Stimulated activated naive CD8-positive, alpha-beta T cell treated with anti-CD3 and anti-CD28 coated beads, Interleukin-15, Interleukin-2, amounts not matched to agents 100 ng/mL and 50 ng/mL, for 24 hours (primary cell): ENCODE data around the gene AKT3.

Experiments used
- H3K27ac Mint-ChIP-seq: one replicate; pipeline ENCODE4 v1.8.0; 2021; ENCODE audit warnings: mild to moderate bottlenecking, mixed read lengths
- H3K27me3 Mint-ChIP-seq: one replicate; pipeline ENCODE4 v1.8.0; 2021; ENCODE audit warnings: mixed read lengths
- H3K36me3 Mint-ChIP-seq: one replicate; pipeline ENCODE4 v1.8.0; 2021; ENCODE audit warnings: low read depth, mixed read lengths
- H3K4me1 Mint-ChIP-seq: one replicate; pipeline ENCODE4 v1.8.0; 2021; ENCODE audit warnings: low read depth, mixed read lengths
- H3K4me3 Mint-ChIP-seq: one replicate; pipeline ENCODE4 v1.8.0; 2021; ENCODE audit warnings: mild to moderate bottlenecking, mixed read lengths
- H3K9me3 Mint-ChIP-seq: one replicate; pipeline ENCODE4 v1.8.0; 2021; ENCODE audit warnings: mixed read lengths

The AKT3 gene

DNA sequence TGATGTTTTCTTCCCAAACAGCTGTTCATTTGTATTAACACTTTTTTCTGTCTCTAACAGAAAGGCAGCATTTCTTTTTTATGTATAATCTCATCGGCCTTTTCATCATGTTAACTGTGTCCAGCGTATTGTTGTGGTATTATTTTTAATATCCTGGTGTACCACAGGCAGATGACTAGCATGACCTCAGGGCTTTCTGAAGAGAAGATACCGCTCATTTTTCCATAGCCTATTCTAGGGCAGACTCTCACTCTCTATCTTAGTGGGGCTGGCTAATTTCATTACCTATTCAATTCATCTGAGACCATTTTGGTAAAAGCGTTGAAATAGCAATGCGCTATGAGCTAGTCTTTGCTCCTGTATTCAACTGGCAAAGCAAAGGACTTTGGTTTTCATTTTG, 384.3 kb downstream of the AKT3 start:
- no peaks in the 10 kb centered on the region for H3K9me3 Mint-ChIP-seq
- H3K4me1 Mint-ChIP-seq: no peaks in the 10 kb centered on the region
- H3K27ac Mint-ChIP-seq: no peak overlapping the region
- H3K27me3 Mint-ChIP-seq: no peaks in the 10 kb centered on the region
- H3K4me3 Mint-ChIP-seq: no peak overlapping the region
- peaks cover 13% of the 10 kb centered on the region for H3K36me3 Mint-ChIP-seq

DNA sequence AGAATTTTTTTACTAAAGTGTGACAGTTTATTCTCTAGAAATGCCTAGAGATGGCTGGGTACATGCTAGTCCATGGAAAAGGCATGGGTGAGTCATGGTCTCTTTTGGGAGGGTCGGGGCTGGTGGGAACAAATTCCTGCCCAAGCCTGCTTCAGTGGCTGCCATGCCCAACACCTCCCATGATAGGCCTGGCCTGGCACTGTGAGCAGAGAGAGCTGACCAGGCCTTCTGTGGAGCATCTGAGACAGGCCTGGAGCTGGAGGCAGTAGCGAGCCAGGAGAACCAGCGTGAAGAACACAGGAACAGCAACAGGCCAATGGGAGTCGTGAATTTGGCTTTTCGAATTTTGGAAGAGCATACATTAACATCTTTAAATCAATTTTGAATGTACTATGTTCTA, 385.0 kb downstream of the AKT3 start:
- Mint-ChIP-seq H3K27ac (no peak overlapping the region), H3K4me3 (no peak overlapping the region), H3K4me1 (no peaks in the 10 kb centered on the region), H3K9me3 (no peaks in the 10 kb centered on the region), H3K36me3 (peaks cover 14% of the 10 kb centered on the region), H3K27me3 (no peaks in the 10 kb centered on the region)

DNA sequence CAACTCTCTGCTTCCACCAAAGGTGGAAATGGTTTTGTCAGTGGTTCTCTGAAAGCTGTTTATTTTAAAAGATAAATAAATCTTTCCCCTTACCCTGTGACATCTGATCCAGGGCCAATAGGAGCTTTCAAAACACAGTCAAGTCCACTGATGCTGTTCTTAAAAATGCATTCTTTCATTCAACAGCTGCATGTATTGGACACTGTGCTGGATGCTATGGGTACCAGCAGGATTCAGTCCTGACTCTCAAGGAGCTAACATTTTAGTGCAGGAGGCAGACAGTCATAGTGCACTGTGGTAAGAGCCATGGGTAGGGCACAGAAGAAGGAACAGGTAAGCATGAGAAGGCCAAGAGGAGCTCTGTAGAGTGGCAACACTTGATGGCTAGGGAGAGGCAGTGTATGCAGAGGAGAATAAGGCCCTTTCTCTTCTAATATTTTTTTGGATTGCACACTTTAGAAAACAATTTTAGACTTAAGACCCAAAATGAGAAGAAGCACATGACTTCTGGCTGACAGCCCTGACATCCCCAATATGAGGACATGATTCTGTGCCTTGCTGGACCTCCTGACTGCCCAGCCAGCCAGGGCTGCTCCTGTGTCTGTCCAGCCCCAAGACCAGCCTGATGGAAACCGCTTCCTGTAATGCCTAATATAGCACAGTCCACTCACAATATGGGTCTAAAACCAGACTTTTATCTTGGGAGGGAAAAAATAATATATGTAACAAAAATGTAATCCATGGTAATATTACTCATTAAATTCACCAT, 386.9 kb downstream of the AKT3 start:
- peaks cover 9% of the 10 kb centered on the region for H3K4me1 Mint-ChIP-seq
- no peaks in the 10 kb centered on the region for H3K9me3 Mint-ChIP-seq
- no peak overlapping the region for H3K27ac Mint-ChIP-seq
- no peaks in the 10 kb centered on the region for H3K27me3 Mint-ChIP-seq
- no peak overlapping the region for H3K4me3 Mint-ChIP-seq
- H3K36me3 Mint-ChIP-seq: peaks cover 11% of the 10 kb centered on the region

DNA sequence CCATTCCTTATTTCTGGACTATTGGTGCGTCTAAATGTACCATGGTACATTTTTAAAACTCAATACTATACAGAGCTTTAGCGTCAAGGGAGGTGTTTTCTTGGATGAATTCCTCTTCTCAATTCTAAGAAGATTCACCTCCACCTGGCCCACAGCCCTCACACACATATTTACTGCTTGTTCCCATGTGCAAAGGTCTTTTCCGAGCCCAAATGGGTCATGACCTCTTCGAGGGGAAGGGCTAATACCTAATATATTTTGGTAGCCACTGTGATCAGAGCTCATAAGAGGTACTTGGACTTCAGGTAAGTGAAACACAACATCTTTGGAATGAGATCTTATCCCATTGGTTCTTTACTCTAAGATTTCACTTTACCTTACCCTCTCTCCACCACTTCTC, 388.3 kb downstream of the AKT3 start:
- H3K9me3 Mint-ChIP-seq: no peaks in the 10 kb centered on the region
- no peak overlapping the region for H3K4me3 Mint-ChIP-seq
- no peaks in the 10 kb centered on the region for H3K27me3 Mint-ChIP-seq
- H3K4me1 Mint-ChIP-seq: peaks cover 9% of the 10 kb centered on the region
- no peak overlapping the region for H3K27ac Mint-ChIP-seq
- H3K36me3 Mint-ChIP-seq: peaks cover 13% of the 10 kb centered on the region

DNA sequence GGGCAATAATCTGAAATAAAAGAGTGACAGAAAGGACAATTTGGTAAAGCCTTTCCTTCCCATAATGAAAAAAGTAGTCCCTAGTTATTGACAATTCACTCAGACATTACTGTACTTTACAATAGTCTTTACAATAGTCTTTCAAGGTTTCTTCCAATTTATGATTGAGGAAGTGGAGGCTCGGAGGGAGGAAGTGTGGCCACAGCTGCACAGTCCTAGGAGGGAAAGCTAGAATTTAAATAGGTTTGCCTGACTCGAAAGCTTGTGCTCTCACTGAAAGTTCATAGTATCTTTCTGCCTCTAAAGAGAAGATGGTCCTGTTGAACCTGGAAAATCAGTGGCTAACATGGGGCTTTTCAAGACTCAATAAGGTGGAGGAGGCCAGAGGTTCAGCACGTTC, 391.0 kb downstream of the AKT3 start:
- Mint-ChIP-seq H3K27ac (no peak overlapping the region), H3K4me1 (peaks cover 9% of the 10 kb centered on the region), H3K27me3 (no peaks in the 10 kb centered on the region)

DNA sequence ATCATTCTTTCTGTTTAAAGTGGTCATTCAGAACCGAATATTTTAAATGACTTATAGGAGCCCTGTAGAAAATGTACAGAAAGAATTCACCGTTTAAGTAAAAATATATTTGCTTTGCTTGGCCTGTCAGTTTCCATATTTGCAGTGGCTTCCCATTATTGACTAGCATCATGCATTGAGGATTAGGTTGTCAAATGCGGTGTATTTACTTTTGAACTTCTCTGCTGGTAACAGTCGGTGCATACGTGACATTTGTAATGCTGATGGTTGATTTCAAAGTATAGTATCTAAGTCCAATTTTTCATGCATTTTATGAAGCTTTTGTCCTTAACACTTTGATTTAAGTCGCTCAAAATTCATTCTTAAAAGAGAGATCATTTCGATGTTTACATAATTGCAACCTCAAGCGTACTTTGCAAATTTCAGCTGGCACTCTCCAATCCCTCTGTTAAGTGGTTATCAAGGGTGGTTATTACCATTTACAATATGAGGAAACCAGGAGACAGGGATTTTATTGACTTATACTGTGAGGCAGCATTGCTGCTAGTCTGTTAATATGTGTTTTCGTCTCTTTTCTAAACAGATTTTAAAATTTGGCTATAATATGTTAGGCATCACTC, 392.6 kb downstream of the AKT3 start:
- Mint-ChIP-seq H3K4me1 (peaks cover 9% of the 10 kb centered on the region), H3K27ac (no peak overlapping the region)

More for the DNA sequence above, 391.0 kb downstream of the AKT3 start:
- Mint-ChIP-seq H3K4me3 (no peak overlapping the region), H3K9me3 (no peaks in the 10 kb centered on the region), H3K36me3 (peaks cover 15% of the 10 kb centered on the region)

DNA sequence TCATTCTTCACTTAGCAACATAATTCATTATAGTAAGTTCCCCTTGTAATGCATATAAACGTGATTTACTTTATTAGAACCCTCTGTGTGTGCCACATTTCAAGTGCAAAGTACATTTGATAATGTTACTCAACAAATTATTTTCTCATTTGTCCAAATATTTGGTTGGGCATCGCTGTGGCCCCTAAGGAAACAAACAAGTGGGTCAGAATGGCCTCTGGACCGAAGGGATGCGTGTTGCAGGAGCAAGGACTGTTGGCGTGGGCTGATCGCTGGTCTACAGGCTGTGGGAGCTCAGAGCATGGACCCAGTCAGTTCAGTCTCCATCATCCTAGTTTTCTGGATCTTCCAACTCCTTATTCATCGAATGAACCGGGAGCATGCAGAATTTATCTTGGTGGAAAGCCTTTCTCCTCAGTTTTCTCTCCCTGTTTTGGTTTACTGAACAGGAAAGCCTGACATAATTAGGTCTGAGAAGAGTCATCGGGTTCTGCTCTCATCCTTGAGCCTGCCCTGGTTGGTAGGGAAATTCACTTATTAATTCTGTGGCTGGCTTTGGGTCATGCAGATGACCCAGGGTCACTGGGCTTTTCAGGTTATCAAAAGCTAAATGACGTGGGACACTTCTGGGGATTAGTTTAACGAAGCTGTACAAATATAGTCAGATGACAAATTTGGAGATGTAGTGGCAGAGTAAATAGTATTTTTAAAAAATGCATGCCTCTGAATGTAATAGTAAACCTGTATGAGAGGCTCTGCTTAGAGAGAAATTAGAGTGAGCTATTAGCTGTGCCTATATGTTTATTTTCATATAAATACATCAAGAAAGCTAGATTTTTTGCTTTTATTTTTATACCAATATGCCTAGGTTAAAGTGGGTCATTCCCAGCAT, 394.0 kb downstream of the AKT3 start:
- H3K4me1 Mint-ChIP-seq: peaks cover 12% of the 10 kb centered on the region
- H3K27ac Mint-ChIP-seq: no peak overlapping the region
- H3K36me3 Mint-ChIP-seq: peaks cover 8% of the 10 kb centered on the region
- H3K27me3 Mint-ChIP-seq: no peaks in the 10 kb centered on the region
- no peaks in the 10 kb centered on the region for H3K9me3 Mint-ChIP-seq
- H3K4me3 Mint-ChIP-seq: no peak overlapping the region

More for the DNA sequence above, 392.6 kb downstream of the AKT3 start:
- H3K36me3 Mint-ChIP-seq: peaks cover 15% of the 10 kb centered on the region
- H3K4me3 Mint-ChIP-seq: no peak overlapping the region
- no peaks in the 10 kb centered on the region for H3K27me3 Mint-ChIP-seq
- H3K9me3 Mint-ChIP-seq: no peaks in the 10 kb centered on the region

DNA sequence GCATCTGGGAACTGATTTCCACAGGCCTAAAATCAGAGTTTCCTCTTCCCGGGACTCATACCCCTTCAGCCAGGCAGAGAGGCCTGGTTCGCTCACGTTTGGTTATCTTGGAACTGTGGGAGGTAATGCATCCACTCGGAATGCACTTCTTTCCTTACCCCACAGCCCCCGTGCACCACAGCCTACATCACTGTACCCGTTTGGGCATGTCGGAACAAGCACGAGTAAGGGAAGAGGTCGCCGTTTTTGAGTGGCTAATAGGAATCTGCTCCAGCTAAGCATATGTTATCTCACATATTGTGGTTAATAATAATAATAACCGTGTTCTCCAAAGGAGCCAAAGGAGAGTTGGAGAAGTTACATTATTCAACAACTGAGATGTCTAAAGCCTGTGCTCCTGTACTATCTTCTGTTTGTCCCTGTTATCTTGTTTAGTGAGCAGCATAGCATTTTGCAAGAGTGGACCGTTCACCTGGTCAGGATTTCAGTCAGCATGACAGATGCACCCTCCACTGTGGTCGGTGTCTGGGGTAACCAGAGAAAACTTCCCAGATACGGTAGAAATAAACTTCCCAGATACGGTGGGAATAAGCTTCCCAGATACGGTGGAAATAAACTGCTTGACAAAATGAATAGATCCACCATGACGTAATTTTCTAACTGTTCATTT, 395.6 kb downstream of the AKT3 start:
- Mint-ChIP-seq H3K4me1 (peaks cover 12% of the 10 kb centered on the region), H3K9me3 (no peaks in the 10 kb centered on the region), H3K4me3 (no peak overlapping the region), H3K27me3 (no peaks in the 10 kb centered on the region), H3K36me3 (peaks cover 4% of the 10 kb centered on the region), H3K27ac (no peak overlapping the region)

DNA sequence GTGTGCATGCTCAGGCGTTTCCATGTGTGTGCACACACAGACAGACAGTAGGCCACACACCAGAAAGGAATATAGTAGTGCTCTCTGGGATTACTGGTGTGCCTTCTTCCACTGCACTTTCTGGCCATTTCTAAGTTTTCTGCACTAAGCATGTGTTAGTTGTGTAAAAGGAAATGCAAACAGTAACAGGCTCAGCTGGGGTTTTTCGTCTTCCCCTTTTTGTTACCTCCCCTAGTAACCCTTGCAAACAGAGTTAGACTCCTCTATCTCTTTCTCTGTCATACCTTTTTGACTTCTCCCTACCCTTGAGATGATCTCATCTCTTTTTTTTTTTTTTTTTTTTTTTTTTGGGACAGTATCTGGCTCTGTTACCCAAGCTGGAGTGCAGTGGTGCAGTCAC, 398.0 kb downstream of the AKT3 start:
- no peak overlapping the region for H3K4me3 Mint-ChIP-seq
- H3K9me3 Mint-ChIP-seq: no peaks in the 10 kb centered on the region
- H3K27me3 Mint-ChIP-seq: no peaks in the 10 kb centered on the region
- peaks cover 7% of the 10 kb centered on the region for H3K4me1 Mint-ChIP-seq
- peaks cover 7% of the 10 kb centered on the region for H3K36me3 Mint-ChIP-seq
- no peak overlapping the region for H3K27ac Mint-ChIP-seq

DNA sequence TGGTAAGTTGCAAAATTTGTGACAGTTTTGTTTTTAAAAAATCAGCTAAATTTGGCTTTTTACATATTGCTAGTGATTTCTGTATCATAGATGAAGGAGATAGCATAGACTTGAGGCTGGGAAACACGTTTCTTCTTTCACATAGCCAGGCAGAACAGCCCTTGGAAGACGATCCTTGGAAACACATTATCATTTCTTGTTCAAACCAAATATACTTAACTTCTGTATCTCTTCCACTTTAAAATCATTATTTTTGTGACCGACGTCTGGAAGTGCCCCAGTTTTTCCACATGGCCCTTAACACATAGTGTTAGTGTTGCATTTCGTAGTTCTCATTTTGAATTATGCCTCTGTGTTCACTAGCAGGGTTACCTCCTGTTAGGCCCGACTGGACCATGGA, 400.7 kb downstream of the AKT3 start:
- H3K4me3 Mint-ChIP-seq: no peak overlapping the region
- H3K27me3 Mint-ChIP-seq: no peaks in the 10 kb centered on the region
- peaks cover 7% of the 10 kb centered on the region for H3K4me1 Mint-ChIP-seq
- no peak overlapping the region for H3K27ac Mint-ChIP-seq
- H3K9me3 Mint-ChIP-seq: no peaks in the 10 kb centered on the region
- H3K36me3 Mint-ChIP-seq: peaks cover 7% of the 10 kb centered on the region

DNA sequence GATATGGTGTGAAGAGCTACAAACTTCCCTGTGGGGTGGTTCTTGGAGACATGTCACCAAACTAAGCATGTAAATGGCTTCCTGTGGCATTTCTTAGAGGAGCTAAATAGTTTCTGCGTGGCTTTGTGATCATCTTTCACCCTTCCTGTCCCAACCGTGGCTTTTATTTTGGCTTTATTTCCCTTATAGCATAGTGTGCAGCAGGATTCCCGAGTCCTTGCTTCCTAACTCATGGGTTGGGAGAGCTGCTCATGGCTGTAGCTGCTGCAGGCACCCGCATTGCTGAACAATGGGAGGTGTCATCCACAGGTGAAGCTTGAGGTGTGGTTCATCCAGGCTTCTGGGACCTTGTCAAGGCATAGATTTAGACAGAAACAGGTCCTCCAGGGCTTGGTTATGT, 402.2 kb downstream of the AKT3 start:
- H3K27ac Mint-ChIP-seq: no peak overlapping the region
- no peaks in the 10 kb centered on the region for H3K9me3 Mint-ChIP-seq
- H3K4me1 Mint-ChIP-seq: peaks cover 7% of the 10 kb centered on the region
- no peak overlapping the region for H3K4me3 Mint-ChIP-seq
- peaks cover 7% of the 10 kb centered on the region for H3K36me3 Mint-ChIP-seq
- no peaks in the 10 kb centered on the region for H3K27me3 Mint-ChIP-seq

DNA sequence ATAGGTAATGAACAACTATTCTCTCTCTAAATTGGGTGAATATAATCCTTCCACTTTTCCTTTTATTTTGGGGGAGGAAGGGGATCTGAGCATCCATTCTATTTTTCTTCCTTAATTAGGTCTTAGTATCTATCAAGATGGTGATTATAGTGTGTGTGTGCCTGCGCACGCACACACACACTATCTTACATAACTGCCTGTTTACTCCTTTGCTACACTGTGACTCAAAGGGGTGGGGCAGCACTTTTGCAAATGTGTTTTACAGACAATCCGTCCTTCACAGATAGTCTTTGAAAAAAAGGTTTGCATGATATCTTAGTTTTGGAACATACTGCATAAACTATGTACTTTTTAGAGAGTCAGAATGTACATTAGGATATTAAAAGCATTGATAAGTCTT, 402.7 kb downstream of the AKT3 start:
- peaks cover 7% of the 10 kb centered on the region for H3K4me1 Mint-ChIP-seq
- H3K4me3 Mint-ChIP-seq: no peak overlapping the region
- H3K9me3 Mint-ChIP-seq: no peaks in the 10 kb centered on the region
- no peaks in the 10 kb centered on the region for H3K27me3 Mint-ChIP-seq
- no peak overlapping the region for H3K27ac Mint-ChIP-seq
- H3K36me3 Mint-ChIP-seq: peaks cover 7% of the 10 kb centered on the region

DNA sequence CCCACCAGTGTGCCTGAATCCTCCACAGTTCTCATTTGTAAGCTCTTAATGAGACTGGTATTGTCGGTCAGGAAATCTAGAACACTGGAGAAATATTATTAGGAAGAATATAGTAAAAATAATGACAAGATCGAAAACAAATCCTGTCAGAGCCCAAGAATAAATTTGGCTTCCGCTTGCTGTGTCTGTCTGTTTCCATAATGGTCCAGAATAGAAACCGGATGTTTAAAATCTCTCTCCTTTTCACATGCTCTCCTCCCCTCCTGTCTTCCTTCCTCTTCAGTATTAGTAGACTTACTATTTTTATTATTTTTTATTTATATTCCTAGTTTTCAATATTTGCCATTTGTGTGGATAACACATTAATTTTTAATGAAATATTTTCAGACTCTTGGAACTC, 406.5 kb downstream of the AKT3 start:
- Mint-ChIP-seq H3K27ac (no peak overlapping the region), H3K27me3 (no peaks in the 10 kb centered on the region), H3K4me3 (no peak overlapping the region), H3K4me1 (peaks cover 4% of the 10 kb centered on the region), H3K9me3 (no peaks in the 10 kb centered on the region), H3K36me3 (peaks cover 7% of the 10 kb centered on the region)

DNA sequence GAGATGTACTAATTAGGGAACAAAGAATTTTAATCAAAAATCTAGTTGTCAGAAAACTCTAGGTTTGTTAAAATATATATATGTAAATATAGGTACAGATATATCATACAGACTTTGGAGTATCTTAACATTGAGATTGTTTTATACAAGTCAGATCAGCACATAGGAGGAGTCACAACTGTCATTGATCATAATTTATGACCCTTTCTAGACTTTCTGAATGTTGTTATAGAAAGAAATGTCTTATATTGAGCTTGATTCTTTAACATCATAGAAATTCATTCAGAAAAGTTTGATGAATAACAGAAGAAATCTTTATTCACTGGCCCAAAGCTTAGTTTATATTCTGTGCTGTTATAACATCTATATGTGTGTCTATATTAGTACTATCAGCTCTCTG, 408.4 kb downstream of the AKT3 start:
- H3K36me3 Mint-ChIP-seq: peaks cover 10% of the 10 kb centered on the region
- no peak overlapping the region for H3K27ac Mint-ChIP-seq
- no peak overlapping the region for H3K4me3 Mint-ChIP-seq
- no peaks in the 10 kb centered on the region for H3K4me1 Mint-ChIP-seq
- H3K27me3 Mint-ChIP-seq: no peaks in the 10 kb centered on the region
- H3K9me3 Mint-ChIP-seq: no peaks in the 10 kb centered on the region

DNA sequence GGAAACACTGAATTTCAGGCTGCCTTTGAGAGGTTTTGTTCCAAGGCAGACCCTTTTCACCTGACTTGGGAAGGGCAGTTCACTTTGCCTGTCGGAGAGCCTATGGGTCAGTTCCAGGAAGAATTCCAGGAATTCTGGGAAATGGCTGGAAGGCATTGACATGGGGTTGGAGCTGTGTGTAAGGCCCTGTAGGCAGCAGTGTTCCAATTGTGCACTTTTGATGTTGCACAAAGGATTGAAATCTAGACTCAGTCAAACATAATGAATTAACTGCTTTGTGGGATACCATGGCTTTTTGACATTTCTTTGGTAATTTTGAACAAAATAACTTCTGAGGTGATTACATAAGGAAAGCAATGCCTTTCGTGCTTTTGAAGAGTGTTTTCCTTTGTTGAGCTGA, 409.6 kb downstream of the AKT3 start:
- no peak overlapping the region for H3K27ac Mint-ChIP-seq
- H3K9me3 Mint-ChIP-seq: no peaks in the 10 kb centered on the region
- H3K4me3 Mint-ChIP-seq: no peak overlapping the region
- no peaks in the 10 kb centered on the region for H3K27me3 Mint-ChIP-seq
- peaks cover 11% of the 10 kb centered on the region for H3K36me3 Mint-ChIP-seq
- no peaks in the 10 kb centered on the region for H3K4me1 Mint-ChIP-seq
